Activated naive CD4-positive, alpha-beta T cell treated with anti-CD3 and anti-CD28 coated beads, Interleukin-2, amount 10 ng/mL, durations not matched to agents 7 days and 5 days (primary cell): ENCODE measurements around the gene CCSER2.
"Not testable (repeated sequence)": the region's sequence is repeated elsewhere in the genome, so short reads cannot be mapped to it uniquely, and the experiment has no call there.

ENCODE experiments used
- CTCF ChIA-PET: fragments of 350-600 bp; sonication (Branson Sonifier 250); formaldehyde crosslinking; loops from one replicate; lab custom pipeline; 2021; ENCODE audit warnings: antibody characterized with exemption; lab: Charles Lee
- DNase-seq: peaks from one replicate; pipeline ENCODE4 v3.0.0-alpha.2; 2020
- H3K27ac Mint-ChIP-seq: one replicate; pipeline ENCODE4 v1.8.0; 2021; ENCODE audit warnings: mild to moderate bottlenecking, moderate library complexity, mixed read lengths
- H3K27me3 Mint-ChIP-seq: one replicate; pipeline ENCODE4 v1.8.0; 2021; ENCODE audit warnings: mild to moderate bottlenecking, mixed read lengths
- H3K36me3 Mint-ChIP-seq: one replicate; pipeline ENCODE4 v1.8.0; 2021; ENCODE audit warnings: mixed read lengths
- H3K4me1 Mint-ChIP-seq: one replicate; pipeline ENCODE4 v1.8.0; 2021; ENCODE audit warnings: mixed read lengths
- H3K4me3 Mint-ChIP-seq: one replicate; pipeline ENCODE4 v1.8.0; 2021; ENCODE audit warnings: mild to moderate bottlenecking, moderate library complexity, mixed read lengths
- H3K9me3 Mint-ChIP-seq: one replicate; pipeline ENCODE4 v1.8.0; 2021; ENCODE audit warnings: mixed read lengths

CCSER2 gene

DNA sequence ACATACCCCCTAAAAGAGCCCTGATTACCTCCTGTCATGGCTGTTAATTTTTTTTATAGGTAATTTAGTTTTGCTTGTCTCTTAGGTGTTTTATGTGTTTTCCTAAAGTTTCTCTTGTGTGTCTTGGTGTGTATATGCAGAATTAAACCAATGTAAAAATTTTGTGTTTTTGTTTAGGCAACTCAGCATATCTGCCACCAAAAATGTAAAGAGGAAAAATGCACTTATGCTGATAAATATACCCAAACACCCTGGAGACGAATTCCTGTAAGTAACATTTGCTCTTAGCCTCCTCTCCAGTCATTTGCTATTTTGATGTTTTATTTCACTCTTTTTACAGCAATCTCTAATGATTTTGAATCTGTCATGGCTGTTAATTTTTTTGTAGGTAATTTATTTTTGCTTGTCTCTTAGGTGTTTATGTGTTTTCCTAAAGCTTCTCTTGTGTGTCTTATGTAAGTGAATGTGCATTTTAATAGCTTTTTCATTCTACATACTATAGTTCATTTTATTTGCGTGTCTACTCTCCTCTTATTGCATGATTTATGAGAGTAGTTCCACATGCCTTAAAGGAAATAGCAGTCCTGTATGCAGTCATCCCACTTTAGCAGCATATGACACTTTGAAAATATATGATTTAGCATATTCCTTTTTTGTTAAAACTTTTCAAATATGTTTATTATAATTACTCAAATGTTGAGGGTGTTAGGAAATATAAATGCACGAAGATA, 149.2 kb downstream of the CCSER2 start:
- Mint-ChIP-seq H3K4me3 (no peak overlapping the region), H3K9me3 (no peaks in the 10 kb centered on the region), H3K27ac (no peak overlapping the region), H3K4me1 (peaks cover 2% of the 10 kb centered on the region), H3K36me3 (peaks cover 32% of the 10 kb centered on the region), H3K27me3 (no peaks in the 10 kb centered on the region)
- DNase-seq: no peak
- CTCF ChIA-PET: no interaction called here

DNA sequence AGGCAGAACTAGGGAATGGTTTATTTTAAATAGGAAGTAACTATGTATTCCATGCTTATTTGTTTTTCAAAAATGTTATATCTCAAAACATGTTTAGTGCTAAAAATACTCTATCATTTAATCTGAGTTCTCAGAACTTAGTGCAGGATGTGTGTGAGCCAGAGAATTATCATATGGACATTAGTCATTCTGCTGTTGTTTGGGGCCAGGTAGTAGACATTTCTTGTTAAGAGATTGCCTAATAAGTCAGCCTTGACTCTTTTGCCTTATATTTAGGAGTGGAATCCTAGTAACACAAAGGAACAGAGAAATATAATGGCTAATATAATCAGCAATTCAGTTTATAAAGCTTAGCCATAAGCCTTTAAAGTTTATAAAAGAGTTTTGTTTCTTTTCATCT, 149.8 kb downstream of the CCSER2 start:
- Mint-ChIP-seq H3K27ac (no peak overlapping the region), H3K4me1 (peaks cover 2% of the 10 kb centered on the region), H3K36me3 (peaks cover 34% of the 10 kb centered on the region), H3K9me3 (no peaks in the 10 kb centered on the region), H3K27me3 (no peaks in the 10 kb centered on the region), H3K4me3 (no peak overlapping the region)
- DNase-seq: no peak
- CTCF ChIA-PET: no interaction called here

DNA sequence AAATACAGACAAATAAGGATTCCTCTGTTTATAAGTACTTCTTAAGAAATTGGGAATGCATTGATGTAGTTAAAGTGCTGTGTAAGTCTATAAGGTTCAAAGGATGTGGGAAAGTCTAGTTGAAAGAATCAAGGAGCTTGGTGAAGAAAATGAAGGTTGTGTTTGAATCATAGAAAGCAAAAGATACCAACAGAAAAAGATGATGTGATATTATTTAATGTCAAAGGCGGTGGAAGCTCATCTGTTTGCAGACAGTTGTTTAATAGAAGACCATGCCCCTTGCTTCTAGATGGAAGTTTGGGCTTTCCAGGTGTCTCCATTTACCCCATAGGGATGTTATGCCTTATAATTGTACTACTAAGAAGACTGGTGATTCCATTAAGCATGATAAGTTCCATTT, 150.3 kb downstream of the CCSER2 start:
- no peaks in the 10 kb centered on the region for H3K27me3 Mint-ChIP-seq
- no peaks in the 10 kb centered on the region for H3K9me3 Mint-ChIP-seq
- no peak for DNase-seq
- H3K27ac Mint-ChIP-seq: no peak overlapping the region
- peaks cover 2% of the 10 kb centered on the region for H3K4me1 Mint-ChIP-seq
- CTCF ChIA-PET: no interaction called here
- H3K36me3 Mint-ChIP-seq: peaks cover 34% of the 10 kb centered on the region
- H3K4me3 Mint-ChIP-seq: no peak overlapping the region

DNA sequence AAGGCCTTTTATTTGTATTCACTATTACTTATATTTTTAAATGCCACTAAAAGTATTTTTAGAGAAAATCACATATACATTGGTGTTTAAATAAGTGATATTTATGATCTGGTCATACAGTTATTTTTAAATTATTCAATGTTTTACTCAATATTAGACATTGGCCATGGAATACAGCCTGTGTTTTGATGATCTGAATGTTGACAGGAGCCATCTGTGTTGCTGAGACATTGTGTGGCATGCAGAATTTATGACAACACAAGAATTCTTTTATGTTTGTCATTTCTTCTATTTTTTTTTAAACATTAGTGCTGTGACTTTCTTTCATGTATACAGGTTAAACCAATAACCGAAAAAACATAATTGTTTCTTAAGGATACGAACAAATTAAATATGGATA, 156.2 kb downstream of the CCSER2 start:
- no peak overlapping the region for H3K27ac Mint-ChIP-seq
- CTCF ChIA-PET: no interaction called here
- DNase-seq: no peak
- no peak overlapping the region for H3K4me3 Mint-ChIP-seq
- H3K27me3 Mint-ChIP-seq: no peaks in the 10 kb centered on the region
- H3K9me3 Mint-ChIP-seq: peaks cover 2% of the 10 kb centered on the region
- peaks cover 3% of the 10 kb centered on the region for H3K4me1 Mint-ChIP-seq
- peaks cover 54% of the 10 kb centered on the region for H3K36me3 Mint-ChIP-seq

DNA sequence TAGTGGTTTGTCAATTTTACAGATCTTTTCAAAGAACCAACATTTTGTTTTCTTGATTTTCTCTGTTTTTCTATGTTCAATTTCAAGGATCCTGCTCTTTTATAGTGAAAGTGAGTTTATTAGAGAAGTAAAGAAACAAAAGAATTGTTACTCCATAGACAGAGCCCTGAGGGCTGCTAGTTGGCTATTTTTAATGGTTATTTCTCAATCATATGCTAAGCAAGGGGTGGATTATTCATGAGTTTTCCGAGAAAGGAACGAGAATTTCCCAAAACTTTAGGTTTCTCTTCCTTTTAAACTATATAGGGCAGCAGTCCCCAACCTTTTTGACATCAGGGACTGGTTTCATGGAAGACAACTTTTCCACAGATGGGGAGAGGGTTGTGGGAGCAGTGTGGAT, 165.0 kb downstream of the CCSER2 start:
- DNase-seq: no peak
- no peaks in the 10 kb centered on the region for H3K27me3 Mint-ChIP-seq
- no peak overlapping the region for H3K4me3 Mint-ChIP-seq
- peaks cover 31% of the 10 kb centered on the region for H3K36me3 Mint-ChIP-seq
- CTCF ChIA-PET: interaction anchor here (1.2 kb wide), 1 partner anchor 226 kb away, joined by 3 read pairs; no protein-coding TSS in a partner anchor
- H3K9me3 Mint-ChIP-seq: no peaks in the 10 kb centered on the region
- peaks cover 6% of the 10 kb centered on the region for H3K4me1 Mint-ChIP-seq
- H3K27ac Mint-ChIP-seq: no peak overlapping the region

DNA sequence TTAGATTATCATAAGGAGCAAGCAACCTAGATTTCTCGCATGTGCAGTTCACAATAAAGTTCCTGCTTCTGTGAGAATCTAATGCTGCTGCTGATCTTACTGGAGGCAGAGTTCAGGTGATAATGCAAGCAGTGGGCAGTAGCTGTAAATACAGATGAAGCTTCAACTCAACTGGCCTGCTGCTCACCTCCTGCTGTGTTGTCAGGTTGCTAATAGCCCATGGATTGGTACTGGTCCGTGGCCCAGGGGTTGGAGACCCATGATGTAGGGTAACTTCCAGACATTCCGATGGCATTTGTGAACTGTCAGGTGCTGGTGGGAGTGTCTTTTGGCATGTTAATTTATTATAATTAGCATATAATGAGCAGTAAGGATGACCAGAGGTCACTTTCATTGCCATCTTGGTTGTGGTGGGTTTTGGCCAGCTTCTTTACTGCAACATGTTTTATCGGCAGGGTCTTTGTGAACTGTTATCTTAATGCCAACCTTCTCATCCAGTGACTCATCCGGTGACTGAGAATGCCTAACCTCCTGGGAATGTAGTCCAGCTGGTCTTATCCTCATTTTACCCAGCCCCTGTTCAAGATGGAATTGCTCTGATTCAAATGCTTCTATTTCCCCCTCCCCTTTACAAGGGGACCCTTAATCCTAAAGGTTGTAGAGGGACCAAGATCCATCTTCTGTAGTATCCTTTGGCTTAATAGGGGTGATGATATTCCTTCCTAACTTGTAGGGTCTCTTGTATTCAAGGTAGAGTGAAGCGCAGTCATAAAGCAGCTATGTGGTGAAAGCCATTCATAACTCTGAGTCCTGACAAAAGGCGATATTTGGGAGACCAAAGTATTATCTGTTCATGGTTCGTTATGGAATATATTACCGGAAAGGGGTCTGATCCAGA, 165.8 kb downstream of the CCSER2 start:
- Mint-ChIP-seq H3K27ac (no peak overlapping the region), H3K4me1 (peaks cover 4% of the 10 kb centered on the region), H3K36me3 (peaks cover 23% of the 10 kb centered on the region), H3K27me3 (no peaks in the 10 kb centered on the region), H3K9me3 (no peaks in the 10 kb centered on the region), H3K4me3 (no peak overlapping the region)
- no peak for DNase-seq
- CTCF ChIA-PET: interaction anchor here (1.2 kb wide), 1 partner anchor 227 kb away, joined by 3 read pairs; no protein-coding TSS in a partner anchor

DNA sequence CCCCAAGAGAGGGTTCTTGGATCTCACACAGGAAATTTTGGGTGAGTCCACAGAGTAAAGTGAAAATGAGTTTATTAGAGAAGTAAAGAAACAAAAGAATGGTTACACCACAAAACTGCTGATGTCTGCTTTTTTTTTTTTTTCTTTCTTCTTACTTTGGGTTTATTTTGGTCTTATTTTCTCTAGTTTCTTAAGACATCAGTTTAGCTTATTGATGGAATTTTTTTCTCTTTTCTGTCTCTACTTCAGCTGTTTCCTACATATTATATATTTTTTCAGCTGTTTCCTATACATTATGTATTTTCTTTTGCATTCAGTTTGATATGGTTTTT, 166.4 kb downstream of the CCSER2 start:
- DNase-seq: no peak
- Mint-ChIP-seq H3K4me1 (peaks cover 5% of the 10 kb centered on the region), H3K36me3 (peaks cover 20% of the 10 kb centered on the region), H3K4me3 (no peak overlapping the region), H3K27me3 (no peaks in the 10 kb centered on the region), H3K27ac (no peak overlapping the region), H3K9me3 (no peaks in the 10 kb centered on the region)
- CTCF ChIA-PET: no interaction called here

DNA sequence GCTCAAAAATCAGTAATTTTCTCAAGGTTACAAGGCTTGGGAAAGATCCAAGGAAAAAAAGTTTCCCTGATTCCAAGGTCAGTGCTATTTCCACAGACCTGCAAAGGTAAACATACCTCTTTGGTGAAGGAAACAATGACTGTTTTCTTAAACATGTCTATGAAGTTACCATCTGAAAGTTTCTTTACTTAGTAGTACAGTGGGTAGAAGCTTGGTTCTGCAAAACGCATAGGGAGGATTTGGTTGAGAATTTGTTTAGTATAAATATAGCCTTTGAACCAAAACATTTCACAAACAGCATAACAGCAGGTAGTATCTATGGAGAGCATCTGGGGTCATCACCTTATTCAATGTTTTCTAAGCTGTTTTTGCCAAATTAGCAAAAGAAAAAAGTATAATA, 169.6 kb downstream of the CCSER2 start:
- no peak for DNase-seq
- Mint-ChIP-seq H3K27ac (no peak overlapping the region), H3K27me3 (no peaks in the 10 kb centered on the region), H3K36me3 (peaks cover 6% of the 10 kb centered on the region), H3K4me3 (no peak overlapping the region), H3K4me1 (peaks cover 7% of the 10 kb centered on the region), H3K9me3 (no peaks in the 10 kb centered on the region)
- CTCF ChIA-PET: interaction anchor here (1.0 kb wide), 1 partner anchor 145 kb away, joined by 3 read pairs; no protein-coding TSS in a partner anchor

DNA sequence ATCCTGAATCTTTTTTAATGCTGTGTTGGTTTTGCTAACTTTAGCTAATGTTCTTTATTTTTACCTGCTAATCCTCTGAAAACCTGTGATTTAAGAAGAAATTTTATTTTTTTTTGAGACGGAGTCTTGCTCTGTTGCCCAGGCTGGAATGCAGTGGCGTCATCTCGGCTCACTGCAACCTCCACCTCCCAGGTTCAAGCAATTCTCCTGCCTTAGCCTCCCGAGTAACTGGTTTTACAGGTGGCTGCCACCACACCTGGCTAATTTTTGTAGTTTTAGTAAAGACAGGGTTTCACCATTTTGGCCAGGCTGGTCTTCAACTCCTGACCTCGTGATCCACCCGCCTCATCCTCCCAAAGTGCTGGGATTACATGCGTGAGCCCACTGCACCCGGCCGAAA, 170.7 kb downstream of the CCSER2 start:
- H3K36me3 Mint-ChIP-seq, H3K9me3 Mint-ChIP-seq, H3K27me3 Mint-ChIP-seq, H3K27ac Mint-ChIP-seq, H3K4me3 Mint-ChIP-seq, DNase-seq, H3K4me1 Mint-ChIP-seq, CTCF ChIA-PET: not testable (repeated sequence)

DNA sequence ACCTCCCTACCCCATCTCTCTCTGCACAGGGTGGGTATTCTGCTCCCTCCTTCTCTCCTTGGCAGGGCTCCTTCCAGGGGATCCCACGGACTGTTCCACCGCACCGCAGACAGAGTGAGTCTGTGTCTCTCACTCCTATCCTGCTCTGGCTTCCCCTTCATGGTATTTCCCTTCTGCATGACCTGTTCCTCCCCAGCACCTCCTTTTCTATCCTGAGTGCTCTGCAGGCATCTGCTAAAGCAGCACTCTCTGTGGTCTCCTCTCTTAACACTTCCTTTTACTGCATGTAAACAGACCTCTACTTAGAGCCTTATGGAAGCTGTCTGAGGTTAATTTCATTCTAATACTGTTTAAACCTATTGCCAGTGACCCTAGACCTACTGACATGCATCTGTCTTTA, 171.5 kb downstream of the CCSER2 start:
- Mint-ChIP-seq H3K4me3 (no peak overlapping the region), H3K36me3 (peaks cover 5% of the 10 kb centered on the region), H3K4me1 (peaks cover 7% of the 10 kb centered on the region), H3K27me3 (no peaks in the 10 kb centered on the region), H3K9me3 (no peaks in the 10 kb centered on the region), H3K27ac (no peak overlapping the region)
- CTCF ChIA-PET: no interaction called here
- no peak for DNase-seq

DNA sequence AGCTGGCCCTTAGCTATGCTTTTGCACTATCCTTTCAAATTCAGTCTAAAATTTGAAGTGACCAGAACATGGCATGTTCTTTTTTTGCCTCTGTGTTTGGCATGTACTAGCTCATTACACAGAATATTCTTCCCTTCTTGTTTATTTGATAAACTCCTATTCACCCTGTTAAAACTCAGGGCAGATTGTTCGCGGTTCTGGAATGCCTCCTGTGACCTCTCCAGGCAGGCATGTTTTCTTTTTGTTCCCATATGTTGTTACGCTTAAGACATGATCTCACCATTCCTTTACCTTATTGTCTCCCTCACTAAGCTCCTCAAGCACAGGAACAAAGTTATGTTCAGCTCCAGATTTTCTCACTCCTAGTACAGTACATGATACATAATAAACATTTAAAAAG, 181.7 kb downstream of the CCSER2 start:
- H3K4me3 Mint-ChIP-seq: no peak overlapping the region
- H3K9me3 Mint-ChIP-seq: no peaks in the 10 kb centered on the region
- no peak overlapping the region for H3K27ac Mint-ChIP-seq
- no peaks in the 10 kb centered on the region for H3K27me3 Mint-ChIP-seq
- DNase-seq: no peak
- peaks cover 18% of the 10 kb centered on the region for H3K36me3 Mint-ChIP-seq
- CTCF ChIA-PET: interaction anchor here (1.1 to 2.1 kb wide), 6 partner anchors 8 to 296 kb away, joined by 3 to 8 read pairs (median 3); no protein-coding TSS in a partner anchor
- no peaks in the 10 kb centered on the region for H3K4me1 Mint-ChIP-seq

DNA sequence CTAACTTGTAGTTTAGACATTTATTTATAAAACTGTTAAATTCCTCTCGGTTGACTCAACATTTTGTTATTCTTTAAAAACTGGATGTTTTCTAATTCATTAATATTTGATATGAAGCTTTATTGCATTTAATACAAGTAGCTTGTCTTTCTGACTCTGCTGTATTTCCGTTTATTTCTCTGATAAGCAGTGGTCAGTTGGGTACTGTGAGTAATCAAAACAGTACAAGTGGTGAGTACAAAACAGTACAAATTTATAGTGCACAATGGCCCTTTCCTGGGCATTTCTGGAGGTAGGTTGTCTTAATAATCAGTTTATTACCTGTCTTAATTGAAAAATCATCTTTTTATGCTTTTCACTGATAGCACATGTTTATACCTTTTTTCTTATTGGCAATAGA, 182.7 kb downstream of the CCSER2 start:
- CTCF ChIA-PET: interaction anchor here (1.2 to 1.6 kb wide), 2 partner anchors 9 to 137 kb away, joined by 3 to 4 read pairs; no protein-coding TSS in a partner anchor
- H3K9me3 Mint-ChIP-seq: no peaks in the 10 kb centered on the region
- H3K4me1 Mint-ChIP-seq: no peaks in the 10 kb centered on the region
- H3K27ac Mint-ChIP-seq: no peak overlapping the region
- no peak for DNase-seq
- no peak overlapping the region for H3K4me3 Mint-ChIP-seq
- H3K27me3 Mint-ChIP-seq: no peaks in the 10 kb centered on the region
- H3K36me3 Mint-ChIP-seq: peaks cover 22% of the 10 kb centered on the region

DNA sequence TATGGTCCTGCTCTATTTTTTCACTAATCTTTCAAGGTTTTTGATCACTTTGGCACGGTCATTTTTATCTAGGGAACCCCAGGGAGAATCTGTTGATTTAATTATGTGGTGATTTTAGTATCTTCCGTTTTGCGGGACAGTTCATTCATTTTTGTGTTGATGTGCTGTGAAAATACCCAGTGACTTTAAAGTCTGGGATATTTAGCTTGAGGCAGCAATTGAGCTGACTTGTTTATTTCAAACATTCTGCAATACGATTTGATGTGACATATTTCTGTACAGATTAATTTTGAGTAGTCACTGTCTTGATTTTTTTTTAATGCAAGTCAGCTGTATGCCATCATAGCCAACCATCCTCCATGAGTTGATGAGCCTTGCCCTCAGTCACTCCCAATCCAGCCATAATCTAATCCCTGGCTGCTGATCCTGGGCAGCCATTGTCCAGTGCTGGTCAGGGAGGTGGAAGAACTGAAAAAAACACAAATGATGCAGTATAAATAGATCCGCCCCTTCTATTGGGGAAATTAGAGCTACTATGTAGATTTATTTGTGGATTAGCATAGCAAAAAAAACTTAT, 183.4 kb downstream of the CCSER2 start:
- Mint-ChIP-seq H3K36me3 (peaks cover 23% of the 10 kb centered on the region), H3K27ac (no peak overlapping the region), H3K4me3 (no peak overlapping the region), H3K9me3 (no peaks in the 10 kb centered on the region), H3K27me3 (no peaks in the 10 kb centered on the region), H3K4me1 (no peaks in the 10 kb centered on the region)
- no peak for DNase-seq
- CTCF ChIA-PET: interaction anchor here (0.8 to 1.3 kb wide), 2 partner anchors 13 to 25 kb away, joined by 3 read pairs; no protein-coding TSS in a partner anchor

DNA sequence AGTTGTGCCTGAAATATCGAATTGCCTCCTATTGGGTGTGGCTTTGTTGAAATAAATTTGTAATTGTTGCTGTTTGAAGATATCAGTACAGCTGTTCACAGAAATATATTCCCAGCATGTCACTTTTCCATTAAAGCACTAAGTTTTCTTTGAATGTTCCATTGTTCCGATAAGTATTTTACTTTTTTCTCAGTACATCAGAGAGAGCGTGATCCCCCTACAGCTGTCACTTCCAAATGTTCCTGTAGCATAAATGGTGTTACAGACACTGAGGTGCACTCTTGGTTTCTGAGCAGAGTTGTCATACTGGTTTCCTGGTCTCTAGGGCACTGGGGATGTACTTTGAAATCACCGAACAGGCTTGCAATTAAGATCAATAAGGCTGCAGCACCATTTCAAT, 189.2 kb downstream of the CCSER2 start:
- Mint-ChIP-seq H3K27ac (no peak overlapping the region), H3K4me3 (no peak overlapping the region), H3K9me3 (no peaks in the 10 kb centered on the region), H3K4me1 (no peaks in the 10 kb centered on the region), H3K27me3 (no peaks in the 10 kb centered on the region), H3K36me3 (peaks cover 31% of the 10 kb centered on the region)
- no peak for DNase-seq
- CTCF ChIA-PET: no interaction called here
